Fibroblast of lung (primary cell): ENCODE data around the gene ORM2. TPM values are rescaled to one million over a fixed set of nuclear protein-coding genes. Genes with fewer than 3 reads are reported as not detected.

Experiments
- DNase-seq, 2 donors: peaks; one replicate each; pipeline versions ENCODE4 v3.0.0 to v3.0.0-alpha.2; 2010; ENCODE audit warnings: low read depth in 2 of 2
- H2AFZ ChIP-seq: 2 replicates; pipeline ENCODE4 v1.5.1; 2012; ENCODE audit warnings: low read length, control low read depth, inconsistent platforms
- H3K27ac ChIP-seq: 2 replicates; pipeline ENCODE4 v1.5.1; 2011; ENCODE audit warnings: low read length, control low read depth; ENCODE audit not compliant: insufficient read depth
- H3K27me3 ChIP-seq: 2 replicates; pipeline ENCODE4 v1.5.1; 2011; ENCODE audit warnings: mild to moderate bottlenecking, low read length; ENCODE audit not compliant: control insufficient read depth, insufficient read depth
- H3K36me3 ChIP-seq: 2 replicates; pipeline ENCODE4 v1.5.1; 2011; ENCODE audit warnings: low read length; ENCODE audit not compliant: control insufficient read depth, insufficient read depth
- H3K4me1 ChIP-seq: 2 replicates; pipeline ENCODE4 v1.5.1; 2011; ENCODE audit warnings: low read length; ENCODE audit not compliant: control insufficient read depth, insufficient read depth; ENCODE audit errors: extremely low read depth
- H3K4me2 ChIP-seq: 2 replicates; pipeline ENCODE4 v1.5.1; 2011; ENCODE audit warnings: low read length, control low read depth; ENCODE audit not compliant: insufficient read depth; ENCODE audit errors: extremely low read depth
- H3K4me3 ChIP-seq, 4 experiments: fragments of 200-600 bp in 1 of 4; sonication (generic) in 1 of 4; replicated peaks in 1 of 4; 2 replicates each; pipeline ENCODE4 v1.5.1; 2011 to 2016; ENCODE audit warnings: low read length in 4 of 4, low read depth in 3 of 4, mild to moderate bottlenecking in 3 of 4, control low read depth in 2 of 4, inconsistent platforms in 1 of 4, mixed read lengths in 1 of 4; ENCODE audit not compliant: insufficient read depth in 1 of 4; ENCODE audit errors: control extremely low read depth in 1 of 4
- H3K79me2 ChIP-seq: 2 replicates; pipeline ENCODE4 v1.5.1; 2012; ENCODE audit warnings: mild to moderate bottlenecking, low read length, inconsistent platforms; ENCODE audit not compliant: control insufficient read depth, insufficient read depth
- H3K9ac ChIP-seq: 2 replicates; pipeline ENCODE4 v1.5.1; 2011; ENCODE audit warnings: mild to moderate bottlenecking, low read length, control low read depth; ENCODE audit not compliant: insufficient read depth
- H3K9me3 ChIP-seq: 2 replicates; pipeline ENCODE4 v1.5.1; 2012; ENCODE audit warnings: low read depth, low read length; ENCODE audit not compliant: control insufficient read depth, insufficient read depth
- H4K20me1 ChIP-seq: 2 replicates; pipeline ENCODE4 v1.5.1; 2011; ENCODE audit warnings: low read length; ENCODE audit not compliant: control insufficient read depth, insufficient read depth; ENCODE audit errors: extremely low read depth
- EZH2 ChIP-seq: IDR thresholded peaks from 2 replicates; pipeline ENCODE4 v1.5.1; 2012; ENCODE audit warnings: low read length, control low read depth, mild to moderate bottlenecking; ENCODE audit errors: missing control alignments
- polyA plus RNA-seq, 2 donors: library from polyadenylated mRNA; depleted of rRNA in 1 of 2; stranded (reverse) in 1 of 2; unstranded in 1 of 2; fragments of >200 nt; gene quantifications; 2 replicates each; pipeline ENCODE4 v1.2.1, GENCODE V29; 2011 to 2012; ENCODE audit warnings: missing spikeins in 1 of 2
- total RNA-seq: library from RNA; depleted of rRNA; stranded (reverse); fragments of >200 nt; gene quantifications from 2 replicates; pipeline ENCODE4 v1.2.1, GENCODE V29; 2014
- TF ChIP-seq, protein P1 (sequence below), 2 donors: IDR thresholded peaks in 1 of 2; conservative IDR thresholded peaks in 1 of 2; 1 replicate in 1 of 2; 2 replicates in 1 of 2; pipeline ENCODE4 v1.5.1; 2011 to 2012; ENCODE audit warnings: low read length in 2 of 2, control low read depth in 1 of 2, inconsistent platforms in 1 of 2, low read depth in 1 of 2, mild to moderate bottlenecking in 1 of 2

The ORM2 gene
- total and polyA plus RNA-seq, 2 donors (not counting 1 experiment from before 2014, with no cell fraction given) = not detected

DNA sequence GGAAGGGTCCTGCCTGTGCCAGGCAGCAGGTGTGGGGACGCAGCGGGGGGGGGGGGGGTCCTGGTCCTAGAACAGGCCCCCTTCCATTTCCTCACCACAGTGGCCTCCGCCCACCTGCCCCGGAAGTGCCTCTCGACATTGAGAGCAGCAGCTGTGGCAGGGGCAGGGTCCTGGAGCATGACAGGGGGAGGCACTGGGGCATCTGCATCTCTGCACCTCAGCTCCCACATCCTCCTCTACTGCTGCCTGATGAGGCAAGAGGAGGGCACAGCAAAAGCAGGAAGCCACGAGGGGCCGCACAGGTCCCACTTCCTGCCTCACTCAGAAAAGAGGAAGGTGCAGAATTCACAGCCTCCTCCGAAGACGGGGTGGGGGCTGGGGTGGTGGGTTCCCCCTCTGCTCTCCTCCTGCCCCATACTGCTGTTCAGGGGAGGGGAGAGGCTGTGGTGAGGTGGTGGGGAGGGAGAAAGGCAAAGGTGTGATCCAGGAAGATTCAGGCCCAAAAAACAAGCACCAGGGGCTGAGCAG, 43.3 kb downstream of the ORM2 start:
- no peaks in the 10 kb centered on the region for H4K20me1 ChIP-seq
- no peak overlapping the region for H3K27ac ChIP-seq
- no peak overlapping the region for H3K4me3 ChIP-seq
- H3K36me3 ChIP-seq = peaks cover 5% of the 10 kb centered on the region
- H3K27me3 ChIP-seq = no peaks in the 10 kb centered on the region
- H2AFZ ChIP-seq = no peak overlapping the region
- H3K4me1 ChIP-seq = peaks cover 11% of the 10 kb centered on the region
- DNase-seq = no peak
- H3K4me2 ChIP-seq = no peak overlapping the region
- no peaks in the 10 kb centered on the region for H3K9me3 ChIP-seq
- no peaks in the 10 kb centered on the region for H3K79me2 ChIP-seq
- no peak overlapping the region for H3K9ac ChIP-seq
- no peak for TF ChIP-seq EZH2

DNA sequence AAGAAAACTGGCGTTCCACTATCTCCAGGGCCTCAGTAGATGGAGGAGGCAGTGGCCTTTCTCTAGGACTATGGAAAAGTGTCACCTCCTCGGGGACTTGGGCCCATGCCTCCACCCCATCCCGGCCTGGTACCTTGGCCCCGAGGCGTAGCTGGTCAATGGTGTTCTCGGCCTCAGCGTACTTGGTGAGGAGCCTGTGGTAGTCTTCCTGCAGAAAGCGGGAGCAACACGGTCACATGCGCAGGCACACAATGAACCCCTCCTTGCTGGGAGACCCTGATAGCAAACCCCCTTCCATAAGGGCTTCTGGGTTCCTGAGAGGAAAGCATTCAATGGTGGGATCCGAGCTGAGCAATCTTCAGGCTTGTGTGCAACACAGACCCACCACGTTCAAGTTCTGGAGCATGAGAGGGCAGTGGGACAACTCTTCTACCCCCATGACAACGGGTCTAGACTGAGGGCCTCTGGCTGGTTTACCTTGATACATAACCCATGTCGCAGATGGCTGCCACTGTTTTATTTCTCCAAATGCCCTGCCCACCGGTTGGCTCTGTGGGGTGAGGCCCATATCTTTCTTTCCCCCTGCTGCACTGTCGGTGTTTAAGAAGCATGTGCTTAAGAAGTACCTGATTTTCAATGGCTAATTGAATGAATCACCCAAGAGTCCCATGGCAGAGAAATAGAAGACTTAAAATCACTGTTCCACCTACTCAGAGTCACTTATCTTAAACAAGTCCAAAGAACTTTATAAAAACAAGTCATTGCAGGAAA, 44.5 kb downstream of the ORM2 start:
- H3K9ac ChIP-seq = no peak overlapping the region
- H3K9me3 ChIP-seq = no peaks in the 10 kb centered on the region
- no peak overlapping the region for H2AFZ ChIP-seq
- H3K4me2 ChIP-seq = no peak overlapping the region
- H3K27ac ChIP-seq = no peak overlapping the region
- no peaks in the 10 kb centered on the region for H4K20me1 ChIP-seq
- H3K36me3 ChIP-seq = peaks cover 5% of the 10 kb centered on the region
- TF ChIP-seq, protein P1, sequence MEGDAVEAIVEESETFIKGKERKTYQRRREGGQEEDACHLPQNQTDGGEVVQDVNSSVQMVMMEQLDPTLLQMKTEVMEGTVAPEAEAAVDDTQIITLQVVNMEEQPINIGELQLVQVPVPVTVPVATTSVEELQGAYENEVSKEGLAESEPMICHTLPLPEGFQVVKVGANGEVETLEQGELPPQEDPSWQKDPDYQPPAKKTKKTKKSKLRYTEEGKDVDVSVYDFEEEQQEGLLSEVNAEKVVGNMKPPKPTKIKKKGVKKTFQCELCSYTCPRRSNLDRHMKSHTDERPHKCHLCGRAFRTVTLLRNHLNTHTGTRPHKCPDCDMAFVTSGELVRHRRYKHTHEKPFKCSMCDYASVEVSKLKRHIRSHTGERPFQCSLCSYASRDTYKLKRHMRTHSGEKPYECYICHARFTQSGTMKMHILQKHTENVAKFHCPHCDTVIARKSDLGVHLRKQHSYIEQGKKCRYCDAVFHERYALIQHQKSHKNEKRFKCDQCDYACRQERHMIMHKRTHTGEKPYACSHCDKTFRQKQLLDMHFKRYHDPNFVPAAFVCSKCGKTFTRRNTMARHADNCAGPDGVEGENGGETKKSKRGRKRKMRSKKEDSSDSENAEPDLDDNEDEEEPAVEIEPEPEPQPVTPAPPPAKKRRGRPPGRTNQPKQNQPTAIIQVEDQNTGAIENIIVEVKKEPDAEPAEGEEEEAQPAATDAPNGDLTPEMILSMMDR (conservative IDR thresholded peaks at IDR 0.05 in 1 of 2, IDR thresholded peaks at IDR 0.05 in 1 of 2; ENCODE audit: low read depth in 1 of 2, low read length in 2 of 2) = no peak
- no peak for TF ChIP-seq EZH2
- DNase-seq = no peak
- no peaks in the 10 kb centered on the region for H3K27me3 ChIP-seq
- no peaks in the 10 kb centered on the region for H3K79me2 ChIP-seq
- H3K4me3 ChIP-seq = no peak overlapping the region
- H3K4me1 ChIP-seq = peaks cover 11% of the 10 kb centered on the region

DNA sequence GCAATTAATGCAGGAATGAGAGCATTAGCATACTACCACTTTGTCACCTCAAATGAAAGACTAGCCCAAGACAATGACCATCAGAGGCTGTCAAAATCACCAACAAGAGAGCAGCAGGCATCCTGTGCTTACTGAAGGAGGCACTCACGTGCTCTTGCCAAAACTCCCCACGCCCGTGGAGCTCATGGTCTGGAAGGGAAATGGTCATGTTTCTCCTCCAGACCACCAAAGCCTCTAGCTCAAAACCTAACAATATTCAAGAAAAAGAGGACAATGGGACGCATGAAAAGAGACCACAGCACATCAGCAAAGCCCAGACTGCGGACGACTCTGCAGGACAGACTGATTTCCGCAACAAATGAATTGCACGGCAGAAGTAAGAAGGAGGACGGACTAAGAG, 45.3 kb downstream of the ORM2 start:
- no peaks in the 10 kb centered on the region for H4K20me1 ChIP-seq

More for the DNA sequence above, 45.3 kb downstream of the ORM2 start:
- peaks cover 11% of the 10 kb centered on the region for H3K4me1 ChIP-seq
- no peak overlapping the region for H3K27ac ChIP-seq
- H3K79me2 ChIP-seq = no peaks in the 10 kb centered on the region
- H3K27me3 ChIP-seq = no peaks in the 10 kb centered on the region
- no peak overlapping the region for H2AFZ ChIP-seq
- H3K4me2 ChIP-seq = no peak overlapping the region
- no peak overlapping the region for H3K9ac ChIP-seq
- H3K9me3 ChIP-seq = no peaks in the 10 kb centered on the region
- H3K4me3 ChIP-seq = no peak overlapping the region
- TF ChIP-seq, protein P1 (conservative IDR thresholded peaks at IDR 0.05 in 1 of 2, IDR thresholded peaks at IDR 0.05 in 1 of 2; ENCODE audit: low read depth in 1 of 2, low read length in 2 of 2) = no peak
- no peak for TF ChIP-seq EZH2
- H3K36me3 ChIP-seq = peaks cover 5% of the 10 kb centered on the region
- DNase-seq = no peak
